Coronary artery (tissue), 2 donors: ENCODE measurements around the gene ARID1B.
"Not testable (repeated sequence)": the region's sequence is repeated elsewhere in the genome, so short reads cannot be mapped to it uniquely, and the experiment has no call there.

Experiments
- DNase-seq: peaks from one replicate; pipeline ENCODE4 v3.0.0-alpha.2; 2017; ENCODE audit warnings: low spot score
- H3K27ac ChIP-seq, 2 donors: fragments of 200-600 bp; sonication (generic); one replicate each; pipeline ENCODE4 v1.5.1; 2016 to 2019
- H3K4me3 ChIP-seq: fragments of 200-600 bp; sonication (generic); 2 replicates; pipeline ENCODE4 v1.5.1; 2016; ENCODE audit warnings: mild to moderate bottlenecking, moderate library complexity
- CTCF ChIP-seq: fragments of 200-600 bp; sonication (generic); IDR thresholded peaks from one replicate; pipeline ENCODE4 v1.5.1; 2019; ENCODE audit warnings: antibody characterized with exemption

The ARID1B gene

DNA sequence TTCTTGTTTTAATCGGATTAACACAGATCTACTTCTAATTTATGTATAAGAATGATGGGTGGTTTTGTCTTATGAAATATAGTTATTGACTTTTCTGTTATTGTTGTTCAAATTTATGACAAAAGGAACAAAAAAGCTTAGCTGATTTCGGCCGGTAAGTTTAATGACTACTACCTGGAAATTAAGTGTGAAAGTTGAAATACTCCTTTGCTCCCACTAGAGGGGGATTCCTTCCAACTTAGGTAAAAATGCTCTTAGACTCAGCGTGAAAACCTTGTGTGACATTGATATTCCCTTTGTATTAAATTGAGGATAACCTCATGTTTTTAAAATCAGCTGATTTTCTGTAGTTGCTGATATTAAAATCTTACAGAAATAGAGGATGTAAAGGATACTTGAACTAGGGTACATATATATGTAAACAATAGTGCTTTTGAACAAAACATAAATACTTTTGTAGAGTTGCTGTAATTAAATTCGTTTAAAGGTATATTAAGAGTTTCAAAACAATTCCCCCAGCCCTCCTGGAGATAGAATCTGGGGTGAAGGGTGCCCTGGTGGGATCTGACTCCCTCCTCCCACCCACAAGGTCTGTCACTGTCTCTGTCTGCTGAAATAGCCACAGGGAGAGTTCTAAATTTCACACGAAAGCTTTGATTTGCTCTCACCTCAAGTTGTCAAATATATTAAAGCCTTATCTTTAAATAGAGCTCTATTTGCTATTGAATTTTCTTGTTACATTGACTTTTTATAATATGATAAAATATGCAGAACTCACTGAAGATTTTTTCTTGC lies 257.5 kb downstream of the ARID1B start:
- no peak for DNase-seq
- Histone ChIP-seq H3K27ac (no peak overlapping the region), H3K4me3 (no peak overlapping the region)

DNA sequence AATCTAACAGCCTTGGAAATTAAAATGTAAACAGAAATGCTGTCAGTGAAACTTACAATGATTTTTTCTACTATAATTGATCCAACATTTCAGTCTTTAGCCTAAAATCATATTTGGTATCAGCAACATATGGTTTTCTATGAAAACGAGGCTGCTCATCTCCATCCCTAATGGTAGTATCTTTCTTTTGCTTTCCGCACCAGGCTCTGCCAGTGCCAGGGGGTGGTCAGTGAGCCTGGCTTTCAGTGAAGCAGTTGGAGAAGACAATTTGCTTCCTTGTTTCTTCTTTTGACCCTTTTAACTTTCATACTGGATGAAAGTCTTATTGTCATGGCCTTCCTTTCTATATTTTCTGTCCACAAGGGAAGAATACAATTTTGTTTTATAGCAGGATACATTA lies 258.4 kb downstream of the ARID1B start:
- no peak overlapping the region for H3K4me3 ChIP-seq
- peak overlapping the region in 1 of 2 donors; percentile 69 for H3K27ac ChIP-seq
- no peak for DNase-seq
- TF ChIP-seq CTCF, result no peak

More for the DNA sequence above, 257.5 kb downstream of the ARID1B start:
- no peak for TF ChIP-seq CTCF

DNA sequence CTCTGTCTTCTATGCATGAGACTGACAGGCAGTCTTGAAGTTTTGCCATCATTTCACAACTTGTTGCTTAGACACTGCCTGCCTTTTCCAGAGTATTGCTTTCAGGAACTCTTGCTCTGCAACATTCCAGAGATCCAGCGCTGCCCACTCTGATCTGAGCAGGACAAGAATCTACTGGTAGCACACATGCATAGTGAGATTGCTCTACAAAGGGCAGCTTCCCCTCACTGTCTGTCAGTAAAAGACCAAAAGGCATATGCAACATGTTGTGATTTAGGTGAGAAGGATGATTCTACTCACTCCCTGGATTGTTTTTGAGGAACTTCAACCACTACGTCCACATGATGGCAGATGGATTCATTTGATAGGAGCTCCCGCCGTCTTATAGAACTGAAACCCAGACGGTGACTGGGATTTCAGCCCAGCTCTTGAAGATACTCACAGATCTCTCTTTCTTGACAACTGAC lies 259.1 kb downstream of the ARID1B start:
- no peak for DNase-seq
- peak overlapping the region; percentile 11 to 69 for H3K27ac ChIP-seq
- peak overlapping the region; percentile 18 for H3K4me3 ChIP-seq
- TF ChIP-seq CTCF, result no peak

DNA sequence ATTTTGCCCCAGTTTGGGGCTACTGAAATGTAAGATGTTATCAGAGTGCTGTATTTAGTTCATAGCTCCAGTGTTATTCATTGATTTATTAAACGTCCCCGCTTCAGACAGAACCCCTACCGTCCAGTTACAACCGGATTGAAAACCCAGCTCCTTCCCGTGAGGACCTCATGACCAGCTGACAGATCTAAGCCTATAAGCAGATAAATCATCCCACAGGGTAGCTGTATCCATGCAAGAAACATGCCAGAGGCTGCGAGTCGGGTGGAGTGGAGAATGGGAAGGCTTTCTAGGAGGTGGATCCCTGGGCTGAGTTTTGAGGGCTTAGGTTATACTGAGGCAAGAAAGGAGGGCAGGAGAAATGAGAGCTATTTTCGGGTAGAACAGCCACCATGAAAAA lies 260.0 kb downstream of the ARID1B start:
- no peak for TF ChIP-seq CTCF
- no peak for DNase-seq
- H3K27ac ChIP-seq, result peak overlapping the region; percentile 13 to 22
- H3K4me3 ChIP-seq, result no peak overlapping the region

DNA sequence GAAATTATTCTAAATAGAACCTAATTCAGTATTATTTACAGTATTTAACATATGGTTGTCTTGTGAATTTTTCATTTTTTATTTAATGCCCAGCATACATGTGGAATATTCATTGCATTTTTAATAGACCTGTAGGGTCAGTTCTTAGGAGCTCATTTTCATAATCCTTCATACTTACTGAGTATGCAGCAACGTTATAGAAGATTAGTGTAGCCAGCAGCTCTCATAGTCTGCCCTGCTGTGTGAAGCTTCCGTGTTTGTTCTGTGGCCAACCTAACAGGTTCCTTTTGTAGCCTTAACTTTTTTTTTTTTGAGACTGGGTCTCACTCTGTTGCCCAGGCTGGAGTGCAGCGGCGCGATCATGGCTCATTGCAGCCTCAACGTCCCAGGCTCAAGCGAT lies 261.4 kb downstream of the ARID1B start:
- no peak for DNase-seq
- TF ChIP-seq CTCF, result no peak
- Histone ChIP-seq H3K27ac (no peak overlapping the region), H3K4me3 (no peak overlapping the region)

DNA sequence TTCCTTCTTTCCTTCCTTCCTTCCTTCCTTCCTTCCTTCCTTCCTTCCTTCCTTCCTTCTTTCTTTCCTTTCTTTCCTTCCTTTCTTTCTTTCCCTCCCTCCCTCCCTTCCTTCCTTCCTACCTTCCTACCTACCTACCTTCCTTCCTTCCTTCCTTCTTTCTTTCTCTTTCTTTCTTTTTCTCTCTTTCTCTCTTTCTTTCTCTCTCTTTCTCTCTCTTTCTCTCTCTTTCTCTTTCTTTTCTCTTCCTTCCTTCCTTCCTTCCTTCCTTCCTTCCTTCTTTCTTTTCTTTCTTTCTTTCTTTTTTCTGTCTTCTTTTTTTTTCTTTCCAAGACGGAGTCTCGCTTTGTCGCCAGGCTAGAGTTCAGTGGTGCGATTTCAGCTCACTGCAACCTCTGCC lies 262.5 kb downstream of the ARID1B start:
- not testable (repeated sequence) for H3K4me3 ChIP-seq, H3K27ac ChIP-seq, DNase-seq

- no peak for TF ChIP-seq CTCF
- H3K4me3 ChIP-seq, result no peak overlapping the region
- no peak for DNase-seq
- no peak overlapping the region for H3K27ac ChIP-seq
Measured at GRCh38 chr6:157040191-157040590, 263.0 kb downstream of the ARID1B start.
